Parathyroid adenoma (tissue), 2 donors: ENCODE measurements around the gene UPF1.

ENCODE experiments used
- H2AFZ ChIP-seq: fragments of 300-600 bp; sonication (generic); one replicate; pipeline ENCODE4 v1.7.0; 2017; ENCODE audit warnings: antibody characterized with exemption, mild to moderate bottlenecking
- H3K27ac ChIP-seq: fragments of 300-600 bp; sonication (generic); one replicate; pipeline ENCODE4 v1.7.0; 2017
- H3K27me3 ChIP-seq: fragments of 300-600 bp; sonication (generic); one replicate; pipeline ENCODE4 v1.7.0; 2017; ENCODE audit warnings: low read length; ENCODE audit not compliant: control insufficient read depth, insufficient read depth
- H3K36me3 ChIP-seq: fragments of 300-600 bp; sonication (generic); one replicate; pipeline ENCODE4 v1.7.0; 2017; ENCODE audit warnings: low read length; ENCODE audit not compliant: control insufficient read depth, insufficient read depth
- H3K4me1 ChIP-seq: fragments of 300-600 bp; sonication (generic); one replicate; pipeline ENCODE4 v1.7.0; 2017; ENCODE audit warnings: control low read depth
- H3K4me2 ChIP-seq: fragments of 300-600 bp; sonication (generic); one replicate; pipeline ENCODE4 v1.7.0; 2017; ENCODE audit warnings: low read length
- H3K4me3 ChIP-seq: fragments of 300-600 bp; sonication (generic); one replicate; pipeline ENCODE4 v1.7.0; 2017; ENCODE audit warnings: low read depth, low read length
- H3K79me2 ChIP-seq: fragments of 300-600 bp; sonication (generic); one replicate; pipeline ENCODE4 v1.7.0; 2017; ENCODE audit warnings: control low read depth
- H3K9ac ChIP-seq: fragments of 300-600 bp; sonication (generic); one replicate; pipeline ENCODE4 v1.7.0; 2017; ENCODE audit warnings: mild to moderate bottlenecking
- H3K9me3 ChIP-seq: fragments of 300-600 bp; sonication (generic); one replicate; pipeline ENCODE4 v1.7.0; 2017; ENCODE audit warnings: low read length; ENCODE audit not compliant: control insufficient read depth
- TF ChIP-seq, protein P1 (sequence below): fragments of 300-600 bp; sonication (generic); IDR thresholded peaks from one replicate; pipeline ENCODE4 v1.7.0; 2017; ENCODE audit warnings: antibody characterized with exemption, mild to moderate bottlenecking
- donor health status: primary hyperparathyroidism.

Gene UPF1

DNA sequence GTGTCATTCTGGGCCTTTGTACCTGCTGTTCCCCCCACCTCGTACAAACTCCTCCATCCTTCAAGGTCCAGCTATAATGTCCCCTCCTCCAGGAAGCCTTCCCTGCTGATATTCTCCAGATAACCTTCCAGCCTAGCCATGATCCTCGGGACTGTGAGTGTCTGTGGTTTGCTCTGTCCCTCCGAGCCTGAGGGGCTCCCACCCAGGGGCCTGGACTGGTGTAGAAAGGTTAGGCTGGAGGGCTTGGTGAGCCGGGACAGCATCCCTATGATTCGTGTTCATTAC lies 37.8 kb upstream of the UPF1 start:
- H3K36me3 ChIP-seq: no peaks in the 10 kb centered on the region
- peaks cover 2% of the 10 kb centered on the region for H3K4me1 ChIP-seq
- no peak overlapping the region for H3K9ac ChIP-seq
- TF ChIP-seq, protein P1, sequence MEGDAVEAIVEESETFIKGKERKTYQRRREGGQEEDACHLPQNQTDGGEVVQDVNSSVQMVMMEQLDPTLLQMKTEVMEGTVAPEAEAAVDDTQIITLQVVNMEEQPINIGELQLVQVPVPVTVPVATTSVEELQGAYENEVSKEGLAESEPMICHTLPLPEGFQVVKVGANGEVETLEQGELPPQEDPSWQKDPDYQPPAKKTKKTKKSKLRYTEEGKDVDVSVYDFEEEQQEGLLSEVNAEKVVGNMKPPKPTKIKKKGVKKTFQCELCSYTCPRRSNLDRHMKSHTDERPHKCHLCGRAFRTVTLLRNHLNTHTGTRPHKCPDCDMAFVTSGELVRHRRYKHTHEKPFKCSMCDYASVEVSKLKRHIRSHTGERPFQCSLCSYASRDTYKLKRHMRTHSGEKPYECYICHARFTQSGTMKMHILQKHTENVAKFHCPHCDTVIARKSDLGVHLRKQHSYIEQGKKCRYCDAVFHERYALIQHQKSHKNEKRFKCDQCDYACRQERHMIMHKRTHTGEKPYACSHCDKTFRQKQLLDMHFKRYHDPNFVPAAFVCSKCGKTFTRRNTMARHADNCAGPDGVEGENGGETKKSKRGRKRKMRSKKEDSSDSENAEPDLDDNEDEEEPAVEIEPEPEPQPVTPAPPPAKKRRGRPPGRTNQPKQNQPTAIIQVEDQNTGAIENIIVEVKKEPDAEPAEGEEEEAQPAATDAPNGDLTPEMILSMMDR: no peak
- H3K79me2 ChIP-seq: no peaks in the 10 kb centered on the region
- no peak overlapping the region for H3K27ac ChIP-seq
- no peak overlapping the region for H3K4me2 ChIP-seq
- H3K9me3 ChIP-seq: no peaks in the 10 kb centered on the region
- H3K4me3 ChIP-seq: no peak overlapping the region
- no peak overlapping the region for H2AFZ ChIP-seq
- peaks cover 11% of the 10 kb centered on the region for H3K27me3 ChIP-seq

DNA sequence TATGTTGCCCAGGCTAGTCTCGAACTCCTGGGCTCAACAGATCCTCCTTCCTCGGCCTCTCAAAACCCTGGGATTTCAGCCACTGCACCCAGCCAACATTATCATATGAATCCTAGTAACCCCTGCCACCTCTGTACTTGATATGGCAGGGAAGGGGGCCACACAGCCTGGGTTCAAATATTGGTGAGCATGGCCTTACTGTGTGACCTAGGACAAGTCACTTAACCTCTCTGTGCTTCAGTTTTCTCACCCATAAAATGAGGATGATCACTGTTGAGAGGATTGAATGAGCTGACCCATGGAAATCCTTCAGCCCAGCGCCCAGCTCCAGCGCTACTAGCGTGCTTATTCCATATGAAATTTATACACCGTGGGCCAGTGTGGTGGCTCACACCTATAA lies 37.1 kb upstream of the UPF1 start:
- H3K4me1 ChIP-seq: no peaks in the 10 kb centered on the region
- no peak overlapping the region for H3K9ac ChIP-seq
- H3K4me2 ChIP-seq: no peak overlapping the region
- TF ChIP-seq, protein P1: no peak
- H2AFZ ChIP-seq: no peak overlapping the region
- no peaks in the 10 kb centered on the region for H3K36me3 ChIP-seq
- H3K4me3 ChIP-seq: no peak overlapping the region
- H3K27me3 ChIP-seq: peaks cover 8% of the 10 kb centered on the region
- no peaks in the 10 kb centered on the region for H3K9me3 ChIP-seq
- H3K27ac ChIP-seq: no peak overlapping the region
- no peaks in the 10 kb centered on the region for H3K79me2 ChIP-seq

DNA sequence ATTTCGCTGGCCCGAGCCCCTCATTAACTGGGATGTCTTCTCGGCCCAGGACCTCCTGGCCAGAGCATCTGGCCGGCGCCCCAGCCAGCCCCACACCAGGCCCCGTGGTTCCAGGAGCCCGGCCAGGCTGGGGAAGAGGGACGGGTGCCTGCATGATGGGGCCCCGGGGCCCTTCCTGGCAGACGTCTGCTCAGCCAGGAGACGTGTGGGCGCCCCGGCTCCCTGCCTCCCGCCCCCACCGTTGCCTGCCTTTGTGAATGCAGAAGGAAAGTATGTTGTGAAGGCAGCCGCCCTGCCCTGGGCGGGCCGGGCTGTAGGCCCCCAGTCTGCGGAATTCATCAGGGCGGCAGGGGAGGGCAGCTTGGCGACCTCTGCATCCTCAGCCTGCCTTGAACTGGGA lies 36.2 kb upstream of the UPF1 start:
- H3K4me3 ChIP-seq: no peak overlapping the region
- H3K27me3 ChIP-seq: peaks cover 2% of the 10 kb centered on the region
- no peak overlapping the region for H3K4me2 ChIP-seq
- no peak overlapping the region for H3K27ac ChIP-seq
- no peaks in the 10 kb centered on the region for H3K79me2 ChIP-seq
- H3K9me3 ChIP-seq: no peaks in the 10 kb centered on the region
- TF ChIP-seq, protein P1: no peak
- H2AFZ ChIP-seq: no peak overlapping the region
- no peaks in the 10 kb centered on the region for H3K36me3 ChIP-seq
- H3K4me1 ChIP-seq: no peaks in the 10 kb centered on the region
- H3K9ac ChIP-seq: no peak overlapping the region

DNA sequence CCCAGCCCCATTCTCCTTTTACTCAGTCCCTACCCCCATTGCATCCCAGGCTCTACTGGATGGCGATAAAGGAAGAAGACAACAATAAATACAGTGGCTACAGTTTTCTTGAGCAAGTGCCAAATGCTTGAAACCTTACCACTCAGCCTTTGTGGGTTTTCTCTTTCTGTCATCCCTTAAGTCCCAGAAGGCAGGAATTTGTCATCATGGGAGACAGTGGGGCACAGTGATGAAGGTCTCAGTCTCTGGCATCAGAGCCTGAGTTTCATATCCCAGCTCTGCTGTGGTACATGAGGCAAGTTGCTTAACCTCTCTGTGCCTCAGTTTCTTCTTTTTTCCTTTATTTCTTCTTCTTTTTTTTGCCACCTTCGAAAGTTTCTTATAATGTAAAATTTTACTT lies 35.5 kb upstream of the UPF1 start:
- Histone ChIP-seq H3K36me3 (no peaks in the 10 kb centered on the region), H3K4me2 (no peak overlapping the region), H3K4me3 (no peak overlapping the region), H3K9ac (no peak overlapping the region), H3K4me1 (no peaks in the 10 kb centered on the region), H3K79me2 (no peaks in the 10 kb centered on the region), H2AFZ (no peak overlapping the region), H3K27ac (no peak overlapping the region), H3K27me3 (no peaks in the 10 kb centered on the region), H3K9me3 (no peaks in the 10 kb centered on the region)
- TF ChIP-seq, protein P1: no peak

DNA sequence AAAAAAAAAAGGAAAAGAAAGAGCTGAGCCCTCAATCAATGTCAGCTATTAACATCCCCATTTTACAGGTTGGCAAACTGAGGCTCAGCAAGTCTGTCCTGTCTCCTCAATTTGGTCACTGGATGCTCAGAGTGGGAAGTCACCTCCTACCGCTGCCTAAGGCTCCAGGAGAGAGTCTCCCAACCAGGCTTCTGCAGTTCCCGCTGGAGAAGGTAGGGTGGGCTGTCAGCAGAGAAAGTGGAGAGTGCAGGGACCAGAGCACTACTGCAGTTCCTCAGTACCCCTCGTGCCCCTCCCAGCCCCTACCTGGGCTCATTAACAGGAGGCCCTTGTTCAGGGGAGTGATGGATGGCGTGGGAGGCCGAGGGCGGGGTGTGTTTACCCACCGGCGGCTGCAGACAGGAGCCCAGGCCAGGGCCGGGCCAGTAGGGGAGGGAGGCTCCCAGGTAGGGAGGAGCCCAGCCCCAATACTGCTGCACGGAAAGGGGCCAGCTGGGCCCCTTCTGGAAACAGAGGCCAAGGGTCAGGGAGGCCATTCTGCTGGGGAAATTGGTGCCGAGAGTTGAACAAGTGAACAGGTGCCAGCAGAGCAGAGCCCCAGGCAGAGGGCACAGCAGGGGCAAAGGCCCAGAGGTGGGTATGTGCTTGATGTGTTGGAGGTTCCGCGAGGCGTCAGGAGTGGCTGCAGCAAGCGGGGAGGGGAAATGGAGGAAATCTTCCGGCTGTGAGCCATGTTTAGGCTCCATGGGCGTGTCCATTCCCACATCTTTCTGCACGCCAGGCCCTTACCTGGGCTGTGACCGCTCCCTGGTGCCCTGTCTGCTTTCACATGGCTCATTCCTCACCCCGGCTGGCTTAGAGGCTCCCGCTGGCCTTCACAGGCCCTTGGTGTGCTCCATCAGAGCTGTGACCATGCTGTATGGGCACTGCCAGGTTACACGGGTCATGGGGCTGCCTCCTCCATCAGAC lies 33.1 kb upstream of the UPF1 start:
- Histone ChIP-seq H3K9me3 (no peaks in the 10 kb centered on the region), H3K4me3 (no peak overlapping the region), H3K27ac (no peak overlapping the region), H3K9ac (no peak overlapping the region), H3K36me3 (no peaks in the 10 kb centered on the region), H3K4me1 (no peaks in the 10 kb centered on the region), H3K4me2 (no peak overlapping the region), H3K79me2 (no peaks in the 10 kb centered on the region), H2AFZ (no peak overlapping the region), H3K27me3 (no peaks in the 10 kb centered on the region)
- TF ChIP-seq, protein P1: no peak
